DMS 273 treated with DMSO at 0.1 percent for 48 hours (cell line): ENCODE data around the gene CRYBG3.

Experiments
- DNase-seq: peaks from one replicate; lab custom pipeline; 2025; lab: John Stamatoyannopoulos, UW

CRYBG3 gene

GRCh38 chr3:97971679-97972567 is 150.1 kb downstream of the CRYBG3 start, which contains the start of gene RIOX2:
Gene RIOX2, minus strand, starts transcription at chr3:97972431. Its CDS starts 4,838 bp downstream, at chr3:97967593.
- peak; percentile 57 for DNase-seq

- DNase-seq, result no peak
These were observed 151.2 kb downstream of the CRYBG3 start for GRCh38 chr3:97972976-97973375.

GRCh38 chr3:97974996-97975395 is 153.2 kb downstream of the CRYBG3 start:
- DNase-seq, result no peak

GRCh38 chr3:97975466-97975865 is 153.7 kb downstream of the CRYBG3 start:
- no peak for DNase-seq

GRCh38 chr3:97979610-97980009 is 157.8 kb downstream of the CRYBG3 start:
- peak; percentile 99 for DNase-seq

GRCh38 chr3:97981886-97982285 is 160.1 kb downstream of the CRYBG3 start:
- DNase-seq, result no peak

GRCh38 chr3:97983933-97984491 is 162.2 kb downstream of the CRYBG3 start:
- DNase-seq, result no peak

GRCh38 chr3:97987306-97987705 is 165.5 kb downstream of the CRYBG3 start:
- no peak for DNase-seq

GRCh38 chr3:97988784-97989568 is 167.2 kb downstream of the CRYBG3 start:
- no peak for DNase-seq

- DNase-seq, result no peak
These were observed 168.9 kb downstream of the CRYBG3 start for GRCh38 chr3:97990624-97991292.

GRCh38 chr3:97991293-97991682 is 169.5 kb downstream of the CRYBG3 start:
- no peak for DNase-seq

GRCh38 chr3:97992547-97993173 is 170.8 kb downstream of the CRYBG3 start:
- DNase-seq, result no peak

GRCh38 chr3:97993526-97993925 is 171.7 kb downstream of the CRYBG3 start:
- DNase-seq, result no peak

GRCh38 chr3:97994328-97994945 is 172.6 kb downstream of the CRYBG3 start:
- DNase-seq, result no peak
